AG20443 (cell line): ENCODE results near the gene ATP6V0E2.
"Not testable (repeated sequence)": the region's sequence is repeated elsewhere in the genome, so short reads cannot be mapped to it uniquely, and the experiment has no call there.

ENCODE experiments used
- DNase-seq: peaks from one replicate; pipeline ENCODE4 v3.0.0; 2012; ENCODE audit warnings: low spot score, mixed read lengths

Gene ATP6V0E2

GRCh38 chr7:149873074-149873969 is at the start of gene ATP6V0E2:
TSS of gene ATP6V0E2 (plus strand) at chr7:149873969. CDS start at chr7:149874066, 97 bp downstream.
- peak; percentile 100 for DNase-seq

- no peak for DNase-seq
These were observed 49.4 kb upstream of the ATP6V0E2 start for GRCh38 chr7:149824301-149824741.

GRCh38 chr7:149824748-149825566 is 48.8 kb upstream of the ATP6V0E2 start:
- no peak for DNase-seq

GRCh38 chr7:149825567-149826343 is 48.0 kb upstream of the ATP6V0E2 start:
- DNase-seq, result no peak

- DNase-seq, result no peak
These were observed 47.3 kb upstream of the ATP6V0E2 start for GRCh38 chr7:149826344-149827088.

- DNase-seq, result no peak
These were observed 46.4 kb upstream of the ATP6V0E2 start for GRCh38 chr7:149827089-149827981.

GRCh38 chr7:149828357-149829309 is 45.1 kb upstream of the ATP6V0E2 start:
- DNase-seq, result no peak

GRCh38 chr7:149830527-149830926 is 43.2 kb upstream of the ATP6V0E2 start:
- not testable (repeated sequence) for DNase-seq

- DNase-seq, result no peak
These were observed 42.6 kb upstream of the ATP6V0E2 start for GRCh38 chr7:149830997-149831740.

- DNase-seq, result no peak
These were observed 42.0 kb upstream of the ATP6V0E2 start for GRCh38 chr7:149831741-149832219.

- DNase-seq, result no peak
These were observed 41.3 kb upstream of the ATP6V0E2 start for GRCh38 chr7:149832332-149833041.

GRCh38 chr7:149833495-149834130 is 40.2 kb upstream of the ATP6V0E2 start:
- DNase-seq, result no peak

- DNase-seq, result no peak
These were observed 39.2 kb upstream of the ATP6V0E2 start for GRCh38 chr7:149834601-149835000.

GRCh38 chr7:149836434-149836833 is 37.3 kb upstream of the ATP6V0E2 start:
- no peak for DNase-seq

GRCh38 chr7:149837564-149838223 is 36.1 kb upstream of the ATP6V0E2 start:
- DNase-seq, result no peak

- DNase-seq, result peak; percentile 99
These were observed 35.4 kb upstream of the ATP6V0E2 start, which contains the start of gene ZNF862 for GRCh38 chr7:149838224-149838991. TSS of gene ZNF862 (plus strand) at chr7:149838375. CDS start at chr7:149838612, 237 bp downstream.
